ENCODE results near the gene TRAPPC6A.
A peak's percentile ranks its signal among the peaks of the same experiment; 100 is the strongest.

Gene TRAPPC6A

DNA sequence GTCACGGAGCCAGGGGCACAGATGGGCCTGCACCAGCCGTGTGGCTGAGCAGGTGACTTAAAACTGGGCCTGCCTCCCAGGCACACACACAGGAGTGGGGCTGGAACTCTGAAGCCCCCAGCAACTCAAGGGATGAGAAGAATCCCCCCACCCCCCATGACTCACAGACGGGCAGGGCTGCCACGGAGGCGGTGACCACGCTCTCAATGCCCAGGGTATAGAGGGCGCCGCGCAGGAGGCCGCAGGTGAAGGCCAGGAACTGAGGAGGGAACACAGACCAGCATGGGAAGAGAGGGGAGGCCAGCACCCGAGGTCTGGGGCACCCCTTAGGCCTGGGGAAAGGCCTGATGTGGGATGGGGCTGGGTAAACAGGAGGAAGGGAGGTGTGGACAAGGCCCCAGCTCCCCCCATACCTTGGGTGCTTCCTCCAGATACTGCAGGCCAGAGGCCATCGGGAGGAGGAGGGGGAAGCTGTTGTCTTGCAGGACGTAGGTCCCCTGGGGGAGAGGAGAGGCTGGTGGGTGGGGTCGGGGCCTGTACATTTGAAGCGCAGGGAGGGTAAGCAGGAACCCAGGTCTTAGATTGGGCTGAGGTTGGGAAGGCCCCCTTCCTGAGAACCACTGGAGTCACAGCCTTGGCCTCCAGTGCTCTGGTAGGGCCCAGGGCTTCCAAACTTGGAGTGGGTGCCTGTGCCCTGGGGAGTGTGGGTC, 14.1 kb downstream of the TRAPPC6A start:
- no peak for DNase-seq (ENCODE audit: low read depth in 2 of 2)

DNA sequence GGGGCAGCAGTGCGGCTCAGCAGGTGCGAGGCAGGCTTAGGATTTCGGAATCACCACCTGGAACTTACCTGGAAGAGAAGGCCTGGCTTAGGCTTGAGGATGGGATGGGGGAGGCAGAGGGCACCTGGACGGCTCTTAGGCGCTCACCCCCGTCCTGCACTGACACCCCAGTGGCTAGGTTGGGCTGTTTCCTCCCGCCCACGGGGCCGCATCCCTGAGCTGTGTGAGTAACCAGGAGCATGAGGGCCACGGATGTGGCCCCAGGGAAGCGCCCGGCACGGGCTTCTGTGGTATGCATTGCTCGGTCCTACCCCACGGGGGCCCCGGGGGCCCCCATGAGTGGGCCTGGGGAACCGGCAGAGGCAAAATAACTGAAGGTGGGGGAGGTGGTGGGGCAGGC, 14.9 kb downstream of the TRAPPC6A start:
- DNase-seq (ENCODE audit: low read depth in 2 of 2) = no peak

DNA sequence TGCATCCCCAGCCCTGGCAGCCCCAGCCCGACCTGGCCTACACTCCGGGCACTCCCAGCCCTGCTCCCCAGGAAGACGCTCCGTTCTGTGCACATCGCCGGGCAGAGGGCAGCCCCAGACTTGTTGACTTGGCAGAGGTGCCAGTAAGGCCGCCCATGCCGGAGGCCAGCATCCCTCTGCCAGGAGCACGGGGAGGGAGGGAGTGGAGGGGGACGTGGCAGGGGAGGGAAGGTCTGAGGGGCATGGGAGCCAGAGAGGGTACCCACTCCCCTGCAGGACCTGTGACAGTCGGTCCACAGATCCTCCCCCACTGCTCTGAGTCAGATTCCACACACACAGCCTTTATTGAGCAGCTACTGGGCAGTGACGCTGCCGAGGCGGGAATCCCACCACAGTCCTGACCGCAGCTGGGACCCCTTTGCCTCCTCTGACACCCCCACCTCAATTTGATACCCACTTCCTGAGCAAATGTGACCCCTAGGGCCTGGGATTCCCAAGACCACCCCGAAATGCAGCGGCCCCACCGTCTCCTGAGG, 15.4 kb downstream of the TRAPPC6A start:
- no peak for DNase-seq (ENCODE audit: low read depth in 2 of 2)

DNA sequence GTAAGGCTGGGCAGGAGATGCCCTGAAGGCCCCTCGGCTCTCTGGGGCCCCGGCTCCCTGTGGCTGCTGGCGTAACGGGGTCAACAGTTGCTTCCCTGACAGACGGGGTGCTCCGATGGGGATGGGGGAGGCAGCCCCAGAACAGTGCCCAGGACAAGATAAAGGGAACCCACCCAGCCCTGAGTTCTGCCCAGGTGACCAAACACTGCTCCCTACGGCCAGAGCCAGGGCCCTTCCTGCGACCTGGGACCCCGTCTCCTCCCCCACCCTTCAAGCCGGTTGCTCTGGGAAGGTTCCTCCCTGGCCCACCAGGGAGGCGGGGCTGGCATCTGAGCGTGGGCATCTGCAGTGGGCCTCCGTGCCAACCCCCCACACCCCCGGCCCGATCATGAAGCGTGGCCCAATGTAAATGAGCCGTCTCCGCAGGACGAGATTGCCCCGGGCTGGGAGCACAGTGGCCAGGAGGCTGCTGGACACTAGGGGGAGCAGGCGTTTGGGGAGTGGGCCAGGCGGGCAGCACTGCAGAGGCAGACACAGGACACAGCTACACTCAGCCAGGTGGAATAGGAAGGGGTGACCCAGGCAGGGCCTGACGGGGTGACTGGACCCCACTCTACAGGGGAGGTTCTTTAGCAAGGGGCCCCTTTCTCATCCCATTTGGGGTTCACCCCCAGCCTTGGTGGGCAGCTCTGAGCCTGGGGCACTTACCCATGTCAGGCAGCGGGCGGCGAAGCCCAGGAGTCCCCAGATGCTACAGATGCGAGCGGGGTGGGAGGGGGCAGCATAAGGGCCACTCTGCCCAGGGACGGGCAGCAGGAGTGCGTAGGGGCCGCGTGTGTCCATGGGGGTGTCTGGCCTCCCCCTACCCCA, 16.1 kb downstream of the TRAPPC6A start:
- no peak for DNase-seq (ENCODE audit: low read depth in 2 of 2)

DNA sequence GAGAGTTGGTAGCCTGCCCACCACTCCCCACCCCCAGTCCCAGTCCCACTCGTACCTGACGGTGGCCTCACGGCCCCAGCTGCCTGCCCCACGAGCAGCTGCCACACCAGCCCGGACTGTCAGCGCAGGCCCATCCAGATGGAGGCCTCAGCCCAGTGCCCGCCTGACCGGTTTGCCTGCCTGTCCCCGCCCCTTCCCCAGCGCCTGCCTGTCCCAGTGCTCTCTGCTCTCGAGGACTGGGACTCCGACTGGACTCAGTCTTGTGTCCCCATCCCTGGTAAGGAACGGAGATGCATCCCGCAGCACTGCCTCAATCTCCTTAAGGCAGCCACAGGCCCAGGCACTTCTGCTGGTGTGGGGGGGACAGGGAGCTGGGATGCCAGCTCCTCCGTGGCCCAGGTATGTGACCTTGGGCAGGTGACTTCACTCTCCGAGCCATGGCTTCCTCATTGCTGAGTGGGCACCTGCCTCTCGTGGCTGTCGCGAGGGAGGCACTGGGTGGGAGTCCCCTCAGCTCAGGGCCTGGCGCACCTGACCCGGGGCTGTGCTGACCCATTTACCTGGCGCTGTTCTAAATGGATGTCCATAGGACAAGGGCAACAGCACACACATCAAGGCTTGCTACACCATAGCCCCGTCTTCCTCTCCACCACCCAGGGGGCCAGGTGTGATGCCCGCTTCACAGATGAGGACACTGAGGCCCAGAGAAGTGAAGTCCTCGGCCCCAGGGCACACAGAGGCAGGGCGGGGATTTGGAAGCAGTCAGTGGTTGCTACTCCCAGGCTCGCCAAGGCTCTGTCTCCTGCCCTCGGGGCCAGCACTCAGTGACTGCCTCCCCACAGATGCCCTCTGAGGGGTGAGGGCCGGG, 16.9 kb downstream of the TRAPPC6A start, which contains the start of gene NKPD1:
NKPD1 (minus strand) TSS at position 113 of the 868 bp plus-strand sequence. CDS start 832 bp downstream, outside the sequence.
- no peak for DNase-seq (ENCODE audit: low read depth in 2 of 2)

DNA sequence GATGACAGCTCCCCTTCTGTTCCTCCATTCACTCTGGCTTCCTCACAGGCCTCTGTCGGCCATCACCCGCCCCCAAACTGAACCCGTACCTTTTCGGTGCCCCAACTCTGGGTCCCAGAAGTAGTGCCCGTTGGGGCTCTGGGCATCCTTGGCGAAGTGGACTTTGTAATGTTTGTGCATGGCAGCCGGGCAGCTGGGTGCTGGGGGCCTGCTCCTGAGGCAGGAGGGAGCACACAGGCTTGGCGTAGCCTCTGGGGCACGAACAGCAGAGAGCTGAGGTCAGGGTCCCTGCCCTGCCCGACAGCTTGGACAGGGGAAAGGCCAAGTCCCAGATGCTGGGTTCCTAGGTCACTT, 18.1 kb downstream of the TRAPPC6A start:
- no peak for DNase-seq (ENCODE audit: low read depth in 2 of 2)

DNA sequence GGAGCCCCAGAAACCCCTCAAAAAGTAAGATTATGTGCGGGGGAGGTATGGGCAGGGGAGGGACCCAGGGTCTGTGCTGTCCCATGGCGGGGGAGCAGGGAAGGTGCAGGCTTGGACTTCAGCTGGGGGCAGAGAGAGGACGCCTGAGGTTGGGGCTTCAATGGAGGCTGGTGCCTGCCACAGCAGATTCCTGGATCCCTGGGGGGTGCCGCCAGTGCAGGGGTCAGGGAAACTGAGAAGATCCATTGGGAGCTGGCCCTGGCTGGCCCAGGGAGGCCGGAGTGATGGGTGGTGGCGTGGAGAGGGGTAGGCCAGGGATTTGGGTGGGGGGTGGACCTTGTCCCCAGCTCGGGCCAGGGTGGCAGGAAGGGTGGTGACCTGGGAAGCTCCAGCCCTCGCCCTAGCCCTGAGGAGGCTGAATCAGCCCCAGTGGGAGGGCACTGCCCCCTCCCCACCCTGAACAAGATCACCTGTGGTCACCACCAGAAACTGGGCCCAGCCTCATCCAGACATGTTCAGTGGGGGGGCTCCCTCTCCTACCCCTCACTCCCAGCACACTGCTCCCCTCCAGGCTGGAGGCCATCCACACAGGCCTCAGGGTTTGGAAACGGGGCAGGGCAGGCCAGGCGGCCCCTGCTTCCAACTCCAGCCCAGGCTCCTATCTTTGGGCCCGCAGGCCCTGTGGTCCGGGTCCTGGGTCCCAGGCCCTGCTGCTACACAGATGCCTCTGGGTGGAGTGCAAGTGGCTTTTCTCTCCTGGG, 18.6 kb downstream of the TRAPPC6A start:
- DNase-seq (ENCODE audit: low read depth in 2 of 2) = no peak

DNA sequence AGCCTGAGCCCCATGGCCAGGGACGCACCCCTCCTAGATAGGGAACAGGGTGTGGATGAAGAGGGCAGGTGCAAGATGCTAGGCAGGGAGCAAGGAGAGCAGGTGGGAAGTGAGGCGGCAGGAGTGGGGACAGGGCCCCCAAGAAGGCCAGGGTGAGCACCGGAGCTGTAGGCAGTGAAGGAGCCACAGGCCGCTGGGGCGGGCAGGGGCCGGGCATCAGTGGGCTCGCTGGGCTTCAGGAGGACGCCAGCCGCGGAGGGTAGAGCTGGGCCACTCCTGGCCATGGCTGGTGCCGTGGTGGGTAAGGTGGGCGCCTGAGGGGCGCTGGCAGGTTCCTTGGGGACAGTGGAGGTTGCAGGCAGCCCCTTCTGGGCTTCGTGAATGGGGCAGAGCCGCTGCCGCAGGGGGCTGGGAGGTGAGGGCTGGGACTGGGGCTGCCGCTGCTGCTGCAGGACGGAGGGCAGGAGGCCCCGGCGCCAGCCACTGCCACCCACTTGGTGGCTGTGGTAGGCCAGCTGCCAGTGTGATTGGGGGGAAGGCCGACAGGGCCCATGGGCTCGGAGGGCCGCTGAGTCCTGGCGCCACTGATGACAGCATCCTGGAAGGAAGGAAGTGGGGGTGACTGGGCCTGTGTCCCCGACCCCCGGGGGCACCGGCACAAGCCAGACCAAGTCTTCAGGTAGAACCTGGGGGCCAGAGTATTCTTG, 19.4 kb downstream of the TRAPPC6A start:
- DNase-seq (ENCODE audit: low read depth in 2 of 2) = no peak

DNA sequence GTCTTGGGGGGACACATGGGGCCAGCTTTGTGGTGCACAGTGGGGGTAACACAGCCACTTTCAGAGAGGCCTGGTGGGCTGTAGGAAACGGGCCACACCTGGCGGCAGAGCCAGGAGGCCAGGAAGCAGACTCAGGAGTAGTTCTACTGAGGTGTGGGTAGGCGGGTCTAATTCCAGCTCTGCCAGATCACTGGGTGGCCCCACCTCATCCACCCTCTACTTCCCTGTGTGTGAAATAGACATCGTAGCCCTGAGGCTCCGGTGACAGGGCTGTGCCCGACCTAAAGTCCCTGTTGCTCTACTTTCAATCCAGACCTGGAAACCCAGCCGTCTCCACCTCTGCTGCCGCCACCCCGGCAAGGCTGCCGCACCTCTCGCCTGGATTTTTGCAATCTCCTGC, 21.3 kb downstream of the TRAPPC6A start:
- DNase-seq (ENCODE audit: low read depth in 2 of 2) = no peak

DNA sequence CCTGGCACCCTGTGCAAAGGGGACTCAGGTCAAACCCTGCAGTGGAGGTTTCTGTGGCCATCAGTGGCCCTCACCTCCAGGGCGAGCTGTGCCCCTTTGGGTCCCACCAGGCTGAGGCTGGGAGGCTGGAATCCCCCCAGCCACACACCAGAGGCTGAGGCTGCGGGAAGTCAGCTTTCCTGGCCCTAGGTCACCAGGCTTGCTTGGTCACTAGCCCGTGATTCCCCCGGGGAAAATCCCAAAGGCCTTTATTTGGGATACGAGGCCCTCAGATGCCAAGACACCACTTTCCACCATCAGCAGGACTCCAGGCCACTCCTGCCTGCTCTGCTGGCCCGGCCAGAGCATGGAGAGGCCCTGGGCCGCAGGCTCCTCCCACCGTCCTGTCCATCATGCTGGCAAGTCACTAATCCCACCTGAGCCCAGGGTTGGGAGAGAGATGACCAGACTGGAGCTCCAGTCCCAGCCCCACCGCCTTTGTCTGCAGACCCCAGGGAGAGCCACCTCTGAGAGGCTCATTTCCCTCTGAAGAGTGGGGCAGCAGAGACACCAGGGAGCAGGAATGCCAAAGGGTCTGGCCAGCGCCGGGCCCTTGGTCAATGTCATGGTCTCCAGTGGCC, 21.9 kb downstream of the TRAPPC6A start:
- no peak for DNase-seq (ENCODE audit: low read depth in 2 of 2)

DNA sequence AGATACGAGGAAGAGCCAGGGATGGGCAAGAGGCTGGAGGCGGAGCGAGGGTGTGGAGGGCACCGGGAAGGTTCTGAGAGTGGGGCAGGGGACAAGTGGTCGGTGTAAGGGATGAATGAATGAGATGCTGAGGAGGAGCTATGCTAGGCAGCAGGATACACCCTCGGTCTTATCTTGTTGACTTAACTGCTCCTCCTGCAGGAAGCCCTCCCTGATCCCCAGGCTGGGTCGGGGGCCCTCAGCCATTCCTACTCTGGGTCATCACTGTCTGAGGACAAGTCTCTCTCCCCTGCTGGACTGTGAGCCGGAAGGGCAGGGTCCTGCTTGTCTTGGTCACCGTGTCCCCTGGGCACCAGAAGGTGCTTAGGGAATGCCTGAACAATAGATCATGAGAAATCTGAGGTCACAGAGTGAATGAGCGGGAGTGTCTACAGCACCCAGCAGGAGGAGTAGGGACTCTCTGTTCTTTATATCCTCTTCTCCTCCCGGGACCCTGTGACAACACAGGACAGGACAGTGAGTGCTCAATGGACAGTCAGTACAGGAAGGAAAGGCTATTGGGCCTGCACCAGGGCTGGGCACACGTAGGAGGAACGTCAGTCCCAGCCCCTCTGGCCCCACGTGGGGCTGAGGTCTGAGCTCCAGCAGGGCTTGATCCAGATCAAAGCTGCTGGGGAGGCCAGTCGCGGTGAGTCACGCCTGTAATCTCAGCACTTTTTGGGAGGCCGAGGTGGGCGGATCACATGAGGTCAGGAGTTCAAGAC, 23.8 kb downstream of the TRAPPC6A start:
- no peak for DNase-seq (ENCODE audit: low read depth in 2 of 2)

DNA sequence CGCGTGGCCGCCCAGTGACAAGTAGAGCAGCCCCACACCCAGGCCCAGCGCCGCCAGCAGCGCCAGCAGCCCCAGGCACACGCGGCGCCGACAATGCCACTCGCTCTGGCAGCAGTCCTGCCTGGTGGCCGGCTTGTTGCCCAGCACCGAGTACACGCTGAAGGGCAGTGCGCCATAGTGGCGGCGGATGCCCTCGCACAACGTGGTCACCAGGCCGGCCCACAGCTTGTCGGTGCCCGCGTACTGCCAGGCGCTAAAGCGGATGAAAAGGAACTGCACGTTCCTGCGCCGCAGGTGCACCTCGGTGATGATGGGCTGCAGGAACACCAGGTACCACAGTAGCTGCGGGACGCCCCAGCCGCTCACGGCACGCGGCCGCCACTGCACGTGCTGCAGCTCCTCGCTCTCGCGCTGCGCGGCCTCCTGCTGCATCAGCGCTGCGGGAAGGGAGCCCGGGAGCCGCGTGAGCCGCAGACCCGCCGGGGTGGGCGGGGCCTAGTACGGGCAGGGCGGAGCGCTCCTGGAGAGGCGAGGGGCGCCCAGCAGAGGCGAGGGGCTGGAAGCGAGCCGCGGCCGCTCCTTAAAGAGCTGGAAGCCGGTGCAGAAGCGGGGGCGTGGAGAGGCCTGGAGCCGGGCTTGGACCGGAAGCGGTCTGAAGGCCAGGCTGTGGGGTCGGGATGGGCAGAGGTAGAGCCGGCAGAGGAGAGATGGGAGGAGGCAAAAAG, 24.5 kb downstream of the TRAPPC6A start:
- DNase-seq (ENCODE audit: low read depth in 2 of 2) = peak in 1 of 2 donors; percentile 7

DNA sequence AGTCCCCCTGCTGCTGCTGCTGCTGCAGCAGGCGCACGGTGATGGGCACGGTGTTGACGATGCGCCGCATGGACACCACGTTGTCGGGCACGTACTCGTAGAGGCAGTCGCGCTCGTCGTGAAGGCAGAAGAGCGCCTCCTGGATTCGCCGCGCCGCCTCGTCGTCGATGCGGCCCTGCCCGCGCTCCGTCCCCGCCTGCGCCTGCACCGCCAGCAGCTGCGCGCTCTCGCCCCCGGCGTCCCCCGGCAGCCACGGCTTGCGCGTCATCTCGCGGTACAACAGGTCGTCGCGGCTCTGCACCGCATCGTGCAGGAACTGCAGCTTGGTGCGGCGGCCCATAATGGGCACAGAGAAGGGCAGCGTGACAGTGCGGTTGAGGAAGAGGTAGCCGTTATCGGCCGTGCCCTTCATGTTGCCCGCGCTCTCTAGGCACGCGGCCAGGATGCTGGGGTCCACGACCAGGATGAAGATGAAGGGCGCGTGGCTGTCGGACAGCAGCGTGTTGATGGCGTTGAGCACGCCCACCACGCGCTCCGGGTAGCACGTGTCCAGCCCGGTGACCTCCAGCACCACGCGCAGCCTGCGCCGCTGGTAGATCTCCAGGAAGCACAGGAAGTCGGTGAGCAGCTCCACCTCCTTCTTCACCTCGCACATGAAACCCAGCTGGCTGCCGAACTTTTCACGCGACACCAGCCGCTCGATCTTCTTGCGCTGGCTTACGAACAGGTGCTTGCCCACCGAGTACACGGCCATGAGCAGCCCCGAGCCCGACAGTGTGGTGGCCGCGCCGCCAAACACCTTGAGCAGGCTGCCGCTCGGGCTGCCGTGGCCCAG, 25.3 kb downstream of the TRAPPC6A start:
- peak in 1 of 2 donors; percentile 23 for DNase-seq (ENCODE audit: low read depth in 2 of 2)

DNA sequence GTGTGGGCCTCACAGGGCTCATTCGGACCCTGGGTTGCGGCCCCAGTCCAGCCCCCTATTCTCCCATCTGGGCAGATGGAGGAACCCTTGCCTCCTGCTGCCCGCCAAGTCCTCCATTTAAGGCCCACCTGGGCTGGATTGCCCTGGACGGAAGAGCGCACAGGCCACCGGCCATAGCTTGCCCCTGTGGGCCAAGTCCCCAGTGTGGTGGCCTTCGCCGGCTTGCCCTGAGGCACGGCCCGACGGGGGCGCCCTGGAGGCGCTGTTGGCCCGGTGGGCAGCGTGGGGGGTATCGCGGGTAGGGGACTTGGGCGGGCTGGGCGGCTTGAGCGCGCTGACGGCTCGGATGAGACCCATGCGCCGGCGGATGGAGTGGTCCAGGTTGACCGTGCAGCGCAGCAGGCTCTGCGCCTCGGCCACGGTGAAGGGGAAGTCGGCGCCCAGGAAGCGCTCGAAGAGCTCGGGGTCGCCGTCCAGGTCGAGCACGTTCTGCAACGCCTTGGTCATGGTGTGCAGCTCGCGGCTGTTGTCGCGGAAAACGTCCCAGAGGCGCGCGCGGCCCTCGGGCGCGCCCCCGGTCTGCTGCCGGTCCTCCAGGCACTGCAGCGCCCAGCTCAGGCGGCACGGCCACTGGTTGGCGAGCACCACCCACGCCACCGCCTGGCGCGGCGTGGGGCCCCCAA, 26.1 kb downstream of the TRAPPC6A start:
- no peak for DNase-seq (ENCODE audit: low read depth in 2 of 2)

DNA sequence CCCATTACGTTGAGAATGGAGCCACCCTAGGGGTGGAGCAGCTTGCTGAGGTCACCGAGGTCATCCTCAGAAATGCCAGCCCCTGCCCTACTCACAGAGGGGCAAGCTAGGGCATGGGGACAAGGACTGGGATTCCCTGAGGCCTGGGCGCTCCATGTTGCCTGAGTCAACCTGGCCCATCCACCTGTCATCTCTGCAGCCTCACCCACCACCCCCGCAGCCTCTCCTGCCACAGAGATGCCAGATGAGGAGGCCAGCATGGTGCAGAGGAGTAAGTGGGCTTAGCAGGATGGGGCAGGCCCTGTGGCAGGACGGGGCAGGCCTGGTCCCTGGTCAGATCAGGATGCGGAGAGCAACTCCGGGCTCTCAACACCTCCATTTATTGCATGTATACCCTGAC, 26.7 kb downstream of the TRAPPC6A start:
- no peak for DNase-seq (ENCODE audit: low read depth in 2 of 2)

DNA sequence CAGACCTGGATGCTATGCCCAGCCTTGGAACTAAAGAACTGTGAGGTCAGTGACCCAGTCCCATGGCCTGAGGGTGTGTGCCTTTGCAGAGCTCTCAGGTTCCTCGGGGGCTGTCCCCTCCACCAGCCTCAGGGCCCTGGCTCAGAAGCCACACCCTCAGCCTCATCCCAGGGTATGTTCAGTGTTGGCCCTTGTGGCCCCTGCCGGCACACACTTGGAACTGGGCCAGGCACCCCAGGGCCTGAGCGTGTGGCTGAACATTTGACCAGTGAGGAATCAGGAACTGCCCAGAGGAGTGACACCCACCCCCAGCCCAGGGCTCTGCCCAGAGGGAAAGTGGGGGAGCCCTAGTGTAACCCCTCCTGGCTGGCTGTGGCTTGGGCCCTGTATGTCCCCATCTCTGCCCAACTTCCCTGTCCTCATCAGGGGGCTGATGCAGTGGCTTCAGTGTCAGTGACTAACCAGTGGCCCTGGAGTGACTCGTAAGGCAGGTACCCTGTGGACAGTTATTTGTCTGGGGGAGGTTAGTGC, 27.2 kb downstream of the TRAPPC6A start:
- DNase-seq (ENCODE audit: low read depth in 2 of 2) = no peak

DNA sequence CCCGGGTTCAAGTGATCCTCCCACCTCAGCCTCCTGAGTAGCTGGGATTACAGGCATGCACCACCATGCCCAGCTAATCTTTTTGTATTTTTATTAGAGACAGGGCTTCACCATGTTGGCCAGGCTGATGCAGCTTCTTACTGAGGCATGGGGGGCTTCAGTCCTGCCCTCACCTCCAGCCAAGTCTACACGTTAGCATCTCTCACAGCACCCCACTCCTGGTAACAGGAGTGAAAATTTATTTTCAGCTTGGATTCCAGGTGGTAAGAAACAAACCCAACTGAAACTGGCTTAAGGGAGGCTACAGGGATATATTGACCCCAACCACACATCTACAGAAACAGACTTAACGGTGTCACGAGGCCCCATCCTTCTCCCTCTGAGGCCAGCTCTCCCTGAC, 27.9 kb downstream of the TRAPPC6A start:
- DNase-seq (ENCODE audit: low read depth in 2 of 2) = no peak
